Large intestine (tissue), 3 donors: ENCODE data around the gene CEP104. TPM values are rescaled to one million over a fixed set of nuclear protein-coding genes. Genes with fewer than 3 reads are reported as not detected.

Source experiments
- DNase-seq, 2 donors: peaks; one replicate each; pipeline versions ENCODE4 v3.0.0 to v3.0.0-alpha.2; 2013
- H3K27ac ChIP-seq: one replicate; pipeline ENCODE4 v1.5.1; 2013; ENCODE audit warnings: low read length
- H3K27me3 ChIP-seq: 2 replicates; pipeline ENCODE4 v1.6.1; 2013; ENCODE audit warnings: low read length; ENCODE audit not compliant: control insufficient read depth, insufficient read depth
- H3K36me3 ChIP-seq: 2 replicates; pipeline ENCODE4 v1.6.1; 2013; ENCODE audit warnings: low read length; ENCODE audit not compliant: control insufficient read depth, insufficient read depth
- H3K4me1 ChIP-seq: one replicate; pipeline ENCODE4 v1.6.1; 2013; ENCODE audit warnings: low read length; ENCODE audit not compliant: control insufficient read depth, insufficient read depth
- H3K4me3 ChIP-seq: one replicate; pipeline ENCODE4 v1.5.1; 2013; ENCODE audit warnings: low read length
- H3K9me3 ChIP-seq: one replicate; pipeline ENCODE4 v1.6.1; 2013; ENCODE audit warnings: mild to moderate bottlenecking, low read depth, low read length, moderate library complexity; ENCODE audit not compliant: control insufficient read depth
- WGBS: methylation state at CpG from one replicate; pipeline ENCODE4 v1.1.5; 2013; ENCODE audit warnings: low lambda C conversion rate; ENCODE audit not compliant: insufficient coverage; 5-methylcytosine and 5-hydroxymethylcytosine counted together
- polyA plus RNA-seq: library from polyadenylated mRNA; unstranded; fragments of 120-200 nt; gene quantifications from one replicate; pipeline ENCODE4 v1.2.1, GENCODE V29; 2013

CEP104 gene
- polyA plus RNA-seq, 1 donor, result 31.5 TPM

DNA sequence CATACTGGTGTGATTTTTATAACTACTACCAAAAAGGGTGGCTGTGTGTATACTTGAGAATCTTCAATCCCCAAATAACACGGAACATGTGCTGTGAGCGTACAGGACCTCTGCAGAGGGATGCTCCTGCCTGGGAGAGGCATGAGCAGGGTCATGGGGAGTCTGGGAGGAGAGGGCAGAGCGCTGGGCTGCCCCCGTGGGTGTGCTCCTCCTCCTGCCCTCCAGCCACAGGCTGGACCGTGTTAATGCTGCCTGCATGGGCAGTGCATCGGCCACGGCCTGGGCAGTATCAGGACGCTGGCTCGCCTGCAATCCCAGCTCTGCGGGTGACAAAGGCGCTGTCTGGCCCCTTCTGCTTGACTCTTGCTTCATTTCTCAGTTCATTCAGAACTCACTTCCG lies 6.2 kb downstream of the CEP104 start:
- no peaks in the 10 kb centered on the region for H3K9me3 ChIP-seq
- no peak overlapping the region for H3K27ac ChIP-seq
- no peaks in the 10 kb centered on the region for H3K27me3 ChIP-seq
- DNase-seq, result no peak
- 83% methylated on average over 1 of the region's 12 CpGs for WGBS
- no peak overlapping the region for H3K4me3 ChIP-seq
- peaks cover 3% of the 10 kb centered on the region for H3K4me1 ChIP-seq
- peaks cover 34% of the 10 kb centered on the region for H3K36me3 ChIP-seq

DNA sequence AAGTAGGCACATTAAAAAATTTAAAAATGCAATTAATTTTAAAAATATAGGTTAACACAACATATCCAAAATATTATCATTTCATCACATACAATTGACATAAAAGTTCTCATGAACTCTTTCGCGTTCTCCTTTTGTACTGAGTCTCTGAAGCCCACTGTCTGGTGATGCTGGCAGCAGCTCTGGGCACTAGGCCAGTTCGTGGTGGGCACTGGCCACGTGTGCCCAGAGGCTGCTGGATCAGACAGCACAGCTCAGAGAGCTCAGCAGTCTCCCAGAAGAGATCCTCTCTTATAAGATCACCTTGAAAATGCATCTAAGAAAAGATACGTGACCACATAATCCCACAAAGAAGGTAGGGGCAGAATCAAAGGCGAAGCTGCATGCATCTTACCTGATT lies 9.9 kb downstream of the CEP104 start:
- peaks cover 3% of the 10 kb centered on the region for H3K4me1 ChIP-seq
- H3K27ac ChIP-seq, result no peak overlapping the region
- H3K4me3 ChIP-seq, result no peak overlapping the region
- H3K36me3 ChIP-seq, result peaks cover 49% of the 10 kb centered on the region
- no peak for DNase-seq
- WGBS, result no CpG with 5 or more reads among the region's 6 CpGs
- H3K27me3 ChIP-seq, result no peaks in the 10 kb centered on the region
- H3K9me3 ChIP-seq, result no peaks in the 10 kb centered on the region

DNA sequence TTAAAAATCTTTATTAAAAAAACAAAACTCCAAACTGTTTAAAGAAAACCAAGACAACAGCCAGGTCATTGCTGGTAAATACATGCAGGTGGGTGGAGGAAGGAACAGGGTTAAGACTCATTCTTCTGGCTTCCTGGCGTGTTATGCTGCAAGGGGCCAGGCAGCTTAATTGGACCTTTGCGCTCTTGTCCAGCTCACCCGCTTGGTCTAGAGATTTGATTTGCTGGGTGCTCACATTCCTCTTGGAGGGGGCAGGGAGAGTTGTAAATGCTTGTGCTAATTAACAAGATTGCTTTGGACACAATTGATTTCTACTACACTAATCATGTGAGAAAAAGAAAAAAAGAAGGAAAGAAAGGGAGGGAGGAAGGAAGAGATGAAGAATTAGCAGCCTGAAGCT lies 10.5 kb downstream of the CEP104 start:
- Histone ChIP-seq H3K4me1 (peaks cover 3% of the 10 kb centered on the region), H3K36me3 (peaks cover 48% of the 10 kb centered on the region), H3K27ac (no peak overlapping the region), H3K4me3 (no peak overlapping the region), H3K27me3 (no peaks in the 10 kb centered on the region), H3K9me3 (no peaks in the 10 kb centered on the region)
- WGBS, result no CpG with 5 or more reads among the region's 3 CpGs
- peak; percentile 63 for DNase-seq

DNA sequence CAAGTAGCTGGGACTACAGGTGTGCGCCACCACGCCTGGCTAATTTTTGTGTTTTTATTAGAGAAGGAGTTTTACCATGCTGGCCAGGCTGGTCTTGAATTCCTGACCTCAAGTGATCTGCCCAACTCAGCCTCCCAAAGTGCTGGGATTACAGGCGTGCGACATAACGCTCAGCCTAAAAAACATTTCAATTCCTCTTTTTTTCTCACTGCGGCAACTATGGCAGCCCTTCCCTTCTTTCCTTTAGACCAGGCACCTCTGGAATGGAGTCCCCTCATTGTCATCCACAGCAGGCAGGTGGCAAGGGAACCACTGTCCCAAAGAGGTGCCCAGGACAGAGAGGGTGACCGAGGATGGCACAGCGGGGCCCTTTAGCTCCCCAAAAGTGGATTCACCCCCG lies 14.1 kb downstream of the CEP104 start:
- no peak for DNase-seq
- WGBS, result no CpG with 5 or more reads among the region's 9 CpGs
- H3K9me3 ChIP-seq, result no peaks in the 10 kb centered on the region
- no peaks in the 10 kb centered on the region for H3K27me3 ChIP-seq
- H3K36me3 ChIP-seq, result peaks cover 49% of the 10 kb centered on the region
- H3K4me1 ChIP-seq, result peaks cover 3% of the 10 kb centered on the region
- no peak overlapping the region for H3K27ac ChIP-seq
- H3K4me3 ChIP-seq, result no peak overlapping the region

DNA sequence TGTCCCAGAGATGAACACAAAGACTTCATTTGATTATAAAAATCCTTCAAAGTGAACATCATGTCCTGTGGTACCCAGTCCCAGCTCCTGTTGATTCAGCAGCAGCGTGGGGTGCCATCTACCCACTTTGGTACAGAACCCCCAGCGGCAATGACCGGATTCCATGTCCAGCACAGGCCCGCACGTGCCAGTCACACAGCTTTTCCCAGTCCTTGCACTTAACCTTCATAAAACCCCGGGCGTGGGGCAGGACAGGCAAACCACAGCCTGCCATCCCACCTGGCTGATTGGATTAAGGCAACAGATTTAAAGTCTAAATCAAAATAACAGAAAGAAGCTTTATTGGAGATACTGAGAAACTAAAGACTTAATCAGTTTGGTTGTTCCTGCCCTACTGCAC lies 15.5 kb downstream of the CEP104 start:
- Histone ChIP-seq H3K9me3 (no peaks in the 10 kb centered on the region), H3K27ac (no peak overlapping the region), H3K36me3 (peaks cover 59% of the 10 kb centered on the region), H3K4me3 (no peak overlapping the region), H3K4me1 (peaks cover 3% of the 10 kb centered on the region), H3K27me3 (no peaks in the 10 kb centered on the region)
- no peak for DNase-seq
- no CpG with 5 or more reads among the region's 7 CpGs for WGBS

DNA sequence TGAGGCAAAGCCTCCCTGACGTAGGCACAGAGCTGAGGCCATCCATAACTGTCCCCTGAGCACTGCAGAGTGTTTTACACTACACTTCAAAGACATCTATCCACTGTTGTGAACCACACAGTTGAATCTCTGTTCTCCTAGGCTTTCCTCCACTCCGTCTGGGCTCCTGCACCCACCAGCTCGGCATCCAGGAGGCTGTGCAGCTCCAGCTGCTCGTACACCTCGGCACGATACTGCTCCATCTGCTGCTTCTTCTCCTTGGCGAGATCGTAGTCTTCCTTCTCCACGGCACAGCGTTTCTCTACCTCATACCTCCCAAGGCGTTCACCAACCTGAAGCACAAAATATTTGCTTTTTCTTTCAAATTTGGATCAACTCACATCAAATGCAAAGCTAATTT lies 18.2 kb downstream of the CEP104 start:
- Histone ChIP-seq H3K27me3 (no peaks in the 10 kb centered on the region), H3K4me1 (no peaks in the 10 kb centered on the region), H3K36me3 (peaks cover 69% of the 10 kb centered on the region), H3K9me3 (no peaks in the 10 kb centered on the region), H3K4me3 (no peak overlapping the region), H3K27ac (no peak overlapping the region)
- whole genome bisulfite sequencing, result no CpG with 5 or more reads among the region's 11 CpGs
- no peak for DNase-seq

DNA sequence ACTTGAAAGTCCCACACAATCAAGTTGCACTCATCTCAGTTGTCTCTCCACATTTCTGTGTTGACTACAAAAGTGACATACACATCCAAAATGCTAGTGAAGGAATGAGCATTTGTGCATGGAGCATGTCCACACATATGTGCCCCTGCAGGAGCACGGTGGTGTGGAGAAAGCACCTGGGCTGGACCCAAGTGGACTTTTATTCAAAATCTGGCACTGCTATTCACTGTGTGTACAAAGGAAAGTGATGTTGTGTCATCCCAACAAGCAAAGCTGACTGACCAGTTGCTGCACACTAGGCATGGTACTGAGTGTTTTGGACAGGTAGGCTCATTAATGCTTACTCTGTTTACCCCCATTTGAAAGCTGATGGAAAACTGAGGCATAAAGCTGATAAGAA lies 19.3 kb downstream of the CEP104 start:
- Histone ChIP-seq H3K27me3 (no peaks in the 10 kb centered on the region), H3K4me3 (no peak overlapping the region), H3K36me3 (peaks cover 69% of the 10 kb centered on the region), H3K27ac (no peak overlapping the region), H3K4me1 (no peaks in the 10 kb centered on the region), H3K9me3 (no peaks in the 10 kb centered on the region)
- no CpG with 5 or more reads among the region's 1 CpG for WGBS
- no peak for DNase-seq

DNA sequence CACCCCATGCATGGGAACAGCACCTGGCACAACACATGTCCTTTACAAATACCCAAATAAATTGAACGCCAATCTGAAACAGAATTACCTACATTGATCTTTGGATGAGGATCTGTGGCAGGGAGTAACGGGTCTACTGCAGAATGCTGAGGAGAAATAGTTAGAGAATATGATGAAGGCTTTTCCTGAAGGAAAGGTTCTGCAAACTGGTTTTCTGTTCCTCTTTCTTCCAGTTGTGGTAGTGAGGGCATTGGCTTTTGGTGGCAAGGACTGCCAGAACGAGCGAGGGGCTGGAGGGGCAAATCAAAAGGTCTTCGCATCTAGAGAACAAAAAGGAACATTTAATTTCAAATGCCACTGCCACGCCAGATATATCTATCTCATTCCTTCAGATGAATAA lies 19.8 kb downstream of the CEP104 start:
- no peak for DNase-seq
- H3K36me3 ChIP-seq, result peaks cover 71% of the 10 kb centered on the region

DNA sequence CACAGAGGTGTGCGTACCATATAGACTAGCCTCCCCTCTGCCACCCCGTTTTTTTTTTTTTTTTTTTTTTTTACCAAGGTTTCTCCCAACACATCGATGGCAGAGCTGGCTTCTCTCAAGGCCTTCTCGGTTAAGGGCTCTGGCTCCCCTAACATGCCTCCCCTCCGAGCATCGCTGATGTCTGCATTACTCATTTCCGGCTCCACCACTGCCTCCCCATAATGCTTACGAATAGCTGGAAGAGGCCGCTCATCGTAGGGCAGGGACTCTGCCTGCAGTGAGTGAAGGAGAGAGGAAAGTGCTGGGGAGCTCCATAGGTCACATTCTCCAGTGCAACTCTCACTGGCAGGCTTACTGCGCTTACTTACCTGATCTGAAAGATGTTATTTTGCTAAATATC lies 20.6 kb downstream of the CEP104 start:
- Histone ChIP-seq H3K4me1 (no peaks in the 10 kb centered on the region), H3K36me3 (peaks cover 71% of the 10 kb centered on the region), H3K4me3 (no peak overlapping the region), H3K9me3 (no peaks in the 10 kb centered on the region), H3K27me3 (no peaks in the 10 kb centered on the region), H3K27ac (no peak overlapping the region)
- no CpG with 5 or more reads among the region's 11 CpGs for WGBS
- no peak for DNase-seq

More for the DNA sequence above, 19.8 kb downstream of the CEP104 start:
- Histone ChIP-seq H3K27me3 (no peaks in the 10 kb centered on the region), H3K9me3 (no peaks in the 10 kb centered on the region), H3K27ac (no peak overlapping the region), H3K4me3 (no peak overlapping the region), H3K4me1 (no peaks in the 10 kb centered on the region)
- 100% methylated on average over 1 of the region's 6 CpGs for WGBS

DNA sequence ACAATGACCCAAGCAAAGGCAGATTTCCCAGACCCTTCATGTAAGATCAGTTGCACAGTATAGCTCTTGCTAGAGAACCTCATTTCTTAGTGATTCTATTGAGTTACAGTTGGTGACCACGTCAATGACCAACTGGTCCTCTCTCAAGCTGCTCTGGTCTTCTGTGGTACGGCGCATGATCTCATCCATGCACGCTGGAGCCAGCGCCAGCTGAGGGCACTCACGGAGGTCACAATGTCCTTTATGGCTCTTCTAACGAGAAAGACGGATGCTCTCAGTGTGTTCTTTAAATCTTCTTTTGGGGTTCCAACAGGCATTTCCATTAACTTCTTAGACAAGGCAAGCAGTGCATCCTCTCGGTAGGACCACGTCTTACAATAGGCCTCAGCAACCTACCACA lies 22.3 kb downstream of the CEP104 start:
- Histone ChIP-seq H3K9me3 (no peaks in the 10 kb centered on the region), H3K27me3 (no peaks in the 10 kb centered on the region), H3K36me3 (peaks cover 79% of the 10 kb centered on the region), H3K4me1 (no peaks in the 10 kb centered on the region), H3K27ac (no peak overlapping the region), H3K4me3 (no peak overlapping the region)
- no CpG with 5 or more reads among the region's 10 CpGs for WGBS
- DNase-seq, result no peak

DNA sequence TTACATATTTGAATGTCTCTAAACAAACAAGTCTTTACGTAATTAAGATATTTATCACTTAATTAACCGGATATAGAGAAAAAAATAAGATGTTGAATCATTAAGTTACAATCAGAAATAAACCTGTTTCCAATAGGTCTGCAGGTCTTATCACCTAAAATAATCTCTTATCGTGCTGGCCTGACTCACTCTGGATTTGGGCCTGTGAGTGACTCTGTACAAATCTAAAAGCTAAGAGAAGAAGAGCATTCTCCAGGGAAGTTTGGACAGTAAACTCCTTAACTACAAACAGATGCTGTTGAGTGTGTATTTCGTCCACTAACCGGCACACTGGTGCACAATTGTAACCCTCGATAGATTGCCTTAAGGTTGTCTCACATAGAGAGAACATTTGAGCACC lies 25.3 kb downstream of the CEP104 start:
- WGBS, result no CpG with 5 or more reads among the region's 6 CpGs
- DNase-seq, result no peak
- no peaks in the 10 kb centered on the region for H3K4me1 ChIP-seq
- H3K27me3 ChIP-seq, result no peaks in the 10 kb centered on the region
- no peaks in the 10 kb centered on the region for H3K9me3 ChIP-seq
- no peak overlapping the region for H3K4me3 ChIP-seq
- H3K27ac ChIP-seq, result no peak overlapping the region
- H3K36me3 ChIP-seq, result peaks cover 74% of the 10 kb centered on the region
